ENCODE data around the gene RARRES2. TPM values are rescaled to one million over a fixed set of nuclear protein-coding genes. Genes with fewer than 3 reads are reported as not detected.
"Not testable (repeated sequence)": the region's sequence is repeated elsewhere in the genome, so short reads cannot be mapped to it uniquely, and the experiment has no call there.

RARRES2 gene
- total RNA-seq, result not detected in 2 replicates

GRCh38 chr7:150341263-150342120, at the start of gene RARRES2:
TSS of gene RARRES2 (minus strand) at chr7:150341629. CDS start at chr7:150340609, 1,020 bp downstream.
- DNase-seq (ENCODE audit: low read depth, low spot score), result no peak

- DNase-seq (ENCODE audit: low read depth, low spot score), result no peak
These were observed 48.8 kb upstream of the RARRES2 start for GRCh38 chr7:150390205-150390604.

GRCh38 chr7:150389532-150389816, 48.0 kb upstream of the RARRES2 start:
- no peak for DNase-seq (ENCODE audit: low read depth, low spot score)

GRCh38 chr7:150388709-150389531, 47.5 kb upstream of the RARRES2 start:
- DNase-seq (ENCODE audit: low read depth, low spot score), result no peak

- DNase-seq (ENCODE audit: low read depth, low spot score), result no peak
These were observed 46.9 kb upstream of the RARRES2 start for GRCh38 chr7:150388306-150388705.

- DNase-seq (ENCODE audit: low read depth, low spot score), result not testable (repeated sequence)
These were observed 44.5 kb upstream of the RARRES2 start for GRCh38 chr7:150385884-150386283.

GRCh38 chr7:150385302-150385723, 43.9 kb upstream of the RARRES2 start:
- no peak for DNase-seq (ENCODE audit: low read depth, low spot score)

GRCh38 chr7:150384406-150385301, 43.2 kb upstream of the RARRES2 start:
- no peak for DNase-seq (ENCODE audit: low read depth, low spot score)

- DNase-seq (ENCODE audit: low read depth, low spot score), result no peak
These were observed 42.4 kb upstream of the RARRES2 start for GRCh38 chr7:150383710-150384397.

GRCh38 chr7:150382844-150383225, 41.4 kb upstream of the RARRES2 start:
- DNase-seq (ENCODE audit: low read depth, low spot score), result no peak

GRCh38 chr7:150382123-150382843, 40.9 kb upstream of the RARRES2 start:
- DNase-seq (ENCODE audit: low read depth, low spot score), result no peak

GRCh38 chr7:150381785-150382122, 40.3 kb upstream of the RARRES2 start:
- DNase-seq (ENCODE audit: low read depth, low spot score), result no peak

GRCh38 chr7:150381096-150381495, 39.7 kb upstream of the RARRES2 start:
- DNase-seq (ENCODE audit: low read depth, low spot score), result no peak

GRCh38 chr7:150380463-150380862, 39.0 kb upstream of the RARRES2 start:
- no peak for DNase-seq (ENCODE audit: low read depth, low spot score)

GRCh38 chr7:150379441-150380379, 38.3 kb upstream of the RARRES2 start:
- DNase-seq (ENCODE audit: low read depth, low spot score), result no peak

GRCh38 chr7:150378853-150379440, 37.5 kb upstream of the RARRES2 start, which contains the start of gene ZNF775:
TSS of gene ZNF775 (plus strand) at chr7:150379330. CDS start at chr7:150388471, 9,141 bp downstream.
- DNase-seq (ENCODE audit: low read depth, low spot score), result peak; percentile 74

- DNase-seq (ENCODE audit: low read depth, low spot score), result peak; percentile 58
These were observed 36.9 kb upstream of the RARRES2 start for GRCh38 chr7:150378115-150378852.

- DNase-seq (ENCODE audit: low read depth, low spot score), result no peak
These were observed 36.2 kb upstream of the RARRES2 start for GRCh38 chr7:150377635-150378034.

Data from pulmonary artery endothelial cell (primary cell).